Activated CD4-positive, alpha-beta T cell treated with anti-CD3 and anti-CD28 coated beads for 36 hours (primary cell): ENCODE data around the gene FOXRED2. TPM values are rescaled to one million over a fixed set of nuclear protein-coding genes. Genes with fewer than 3 reads are reported as not detected.

Experiments used
- ATAC-seq: fragments of 200-7000 bp; cut with Tn5 transposase; one replicate; pipeline ENCODE4 v1.10.0; 2021; ENCODE audit warnings: mild to moderate bottlenecking, moderate library complexity
- CTCF ChIA-PET: fragments of 350-600 bp; sonication (Branson Sonifier 250); formaldehyde crosslinking; loops from one replicate; lab custom pipeline; 2021; ENCODE audit warnings: antibody characterized with exemption; lab: Charles Lee
- POLR2A ChIA-PET: fragments of 350-600 bp; sonication (Branson Sonifier 250); formaldehyde crosslinking; loops from one replicate; lab custom pipeline; 2021; ENCODE audit warnings: antibody characterized with exemption, inconsistent platforms; lab: Charles Lee
- DNase-seq: peaks from one replicate; pipeline ENCODE4 v3.0.0-alpha.2; 2020
- H3K27ac Mint-ChIP-seq: one replicate; pipeline ENCODE4 v1.8.0; 2021; ENCODE audit warnings: mixed read lengths
- H3K27me3 Mint-ChIP-seq: one replicate; pipeline ENCODE4 v1.8.0; 2021; ENCODE audit warnings: mixed read lengths
- H3K36me3 Mint-ChIP-seq: one replicate; pipeline ENCODE4 v1.8.0; 2021; ENCODE audit warnings: low read depth, mixed read lengths
- H3K4me1 Mint-ChIP-seq: one replicate; pipeline ENCODE4 v1.8.0; 2021; ENCODE audit warnings: mixed read lengths
- H3K4me3 Mint-ChIP-seq: one replicate; pipeline ENCODE4 v1.8.0; 2021; ENCODE audit warnings: mild to moderate bottlenecking, moderate library complexity, mixed read lengths
- H3K9me3 Mint-ChIP-seq: one replicate; pipeline ENCODE4 v1.8.0; 2021; ENCODE audit warnings: low read depth, mixed read lengths
- intact Hi-C, 2 experiments: fragments of 100-400 bp; cut with DNase I in 1 of 2; cut with micrococcal nuclease in 1 of 2; formaldehyde crosslinking; loops; one replicate each; pipeline versions ENCODE4 v1.14.2 to v1.15.1; 2022 to 2024; cut with DNase I, micrococcal nuclease
- total RNA-seq, 2 experiments: library from RNA; stranded (reverse); gene quantifications; one replicate each; pipeline ENCODE4 v1.2.3, GENCODE V29; 2021

The FOXRED2 gene
- total RNA-seq, 2 experiments from 2014 or later = 15.7 to 16.6 TPM

GRCh38 chr22:36491155-36491554 is 15.7 kb downstream of the FOXRED2 start:
- POLR2A ChIA-PET = no interaction called here
- Mint-ChIP-seq H3K36me3 (peaks cover 39% of the 10 kb centered on the region), H3K9me3 (no peaks in the 10 kb centered on the region), H3K4me1 (peaks cover 6% of the 10 kb centered on the region), H3K27me3 (no peaks in the 10 kb centered on the region), H3K4me3 (no peak overlapping the region), H3K27ac (no peak overlapping the region)
- DNase-seq = no peak
- intact Hi-C loops = no loop called here
- ATAC-seq = no peak
- CTCF ChIA-PET = no interaction called here

- intact Hi-C loops = loop anchor here (1.0 to 5.0 kb wide), 2 partner anchors 186 to 290 kb away; no protein-coding TSS in a partner anchor
- ChIA-PET POLR2A (interaction anchor here (0.6 to 1.1 kb wide), 2 partner anchors 99 to 155 kb away, joined by 3 read pairs; partner anchors contain the start of gene MYH9), CTCF (interaction anchor here (0.6 to 2.4 kb wide), 26 partner anchors 8 to 349 kb away, joined by 3 to 23 read pairs (median 4); partner anchors contain the start of gene APOL1)
- Mint-ChIP-seq H3K9me3 (no peaks in the 10 kb centered on the region), H3K4me1 (peaks cover 7% of the 10 kb centered on the region), H3K27me3 (no peaks in the 10 kb centered on the region), H3K36me3 (peaks cover 27% of the 10 kb centered on the region), H3K4me3 (no peak overlapping the region), H3K27ac (no peak overlapping the region)
- no peak for ATAC-seq
- DNase-seq = peak; percentile 81
These were observed 20.0 kb downstream of the FOXRED2 start for GRCh38 chr22:36486619-36487384.

- ATAC-seq (peak; percentile 89), DNase-seq (peak; percentile 97)
- peaks cover 19% of the 10 kb centered on the region for H3K4me1 Mint-ChIP-seq
- H3K9me3 Mint-ChIP-seq = no peaks in the 10 kb centered on the region
- H3K36me3 Mint-ChIP-seq = peaks cover 18% of the 10 kb centered on the region
- POLR2A ChIA-PET = interaction anchor here (0.5 to 2.1 kb wide), 10 partner anchors 25 to 641 kb away, joined by 3 to 10 read pairs (median 4); partner anchors contain the start of genes APOL2, EIF3D and FOXRED2
- peak within 1 kb of the TSS; percentile 94 for H3K27ac Mint-ChIP-seq
- CTCF ChIA-PET = interaction anchor here (0.7 to 1.8 kb wide), 5 partner anchors 11 to 416 kb away, joined by 3 to 12 read pairs (median 3); no protein-coding TSS in a partner anchor
- intact Hi-C loops = loop anchor here (1.0 to 5.0 kb wide), 11 partner anchors 26 to 1126 kb away; partner anchors contain the start of genes EIF3D (in 2 of the 2), APOL2 (in 1 of the 2), FOXRED2 (in 1 of the 2) and GGA1 (in 1 of the 2)
- H3K4me3 Mint-ChIP-seq = peak within 1 kb of the TSS; percentile 81
- H3K27me3 Mint-ChIP-seq = no peaks in the 10 kb centered on the region
These were observed 25.3 kb downstream of the FOXRED2 start, which contains the start of gene TXN2 for GRCh38 chr22:36481393-36482168. Gene TXN2 (minus strand): TSS chr22:36481640. CDS start chr22:36480837, 803 bp downstream.

- ChIA-PET CTCF (interaction anchor here (1.0 to 1.8 kb wide), 4 partner anchors 10 to 187 kb away, joined by 3 to 12 read pairs (median 4); no protein-coding TSS in a partner anchor), POLR2A (interaction anchor here (1.2 to 2.1 kb wide), 2 partner anchors 111 to 148 kb away, joined by 3 to 7 read pairs; no protein-coding TSS in a partner anchor)
- intact Hi-C loops = loop anchor here (1.0 to 5.0 kb wide), 7 partner anchors 26 to 1126 kb away; partner anchors contain the start of genes EIF3D (in 1 of the 2) and GGA1 (in 1 of the 2)
- ATAC-seq = no peak
- H3K27me3 Mint-ChIP-seq = no peaks in the 10 kb centered on the region
- H3K4me3 Mint-ChIP-seq = peak overlapping the region; percentile 81
- no peaks in the 10 kb centered on the region for H3K9me3 Mint-ChIP-seq
- H3K36me3 Mint-ChIP-seq = peaks cover 18% of the 10 kb centered on the region
- H3K27ac Mint-ChIP-seq = peak overlapping the region; percentile 94
- no peak for DNase-seq
- H3K4me1 Mint-ChIP-seq = peaks cover 19% of the 10 kb centered on the region
These were observed 25.9 kb downstream of the FOXRED2 start for GRCh38 chr22:36480941-36481392.

- POLR2A ChIA-PET = no interaction called here
- CTCF ChIA-PET = no interaction called here
These were observed 27.9 kb downstream of the FOXRED2 start for GRCh38 chr22:36478966-36479365.

GRCh38 chr22:36475341-36475740 is 31.5 kb downstream of the FOXRED2 start:
- intact Hi-C loops = no loop called here
- no peaks in the 10 kb centered on the region for H3K27me3 Mint-ChIP-seq
- no peak for DNase-seq
- H3K36me3 Mint-ChIP-seq = peaks cover 37% of the 10 kb centered on the region
- no peaks in the 10 kb centered on the region for H3K9me3 Mint-ChIP-seq
- no peak overlapping the region for H3K27ac Mint-ChIP-seq
- ChIA-PET POLR2A (no interaction called here), CTCF (interaction anchor here (1.2 kb wide), 1 partner anchor 148 kb away, joined by 3 read pairs; no protein-coding TSS in a partner anchor)
- no peak overlapping the region for H3K4me3 Mint-ChIP-seq
- peaks cover 8% of the 10 kb centered on the region for H3K4me1 Mint-ChIP-seq
- ATAC-seq = no peak

More at GRCh38 chr22:36478966-36479365, 27.9 kb downstream of the FOXRED2 start:
- H3K4me1 Mint-ChIP-seq = peaks cover 19% of the 10 kb centered on the region
- peaks cover 31% of the 10 kb centered on the region for H3K36me3 Mint-ChIP-seq
- H3K27me3 Mint-ChIP-seq = no peaks in the 10 kb centered on the region
- intact Hi-C loops = no loop called here
- DNase-seq (no peak), ATAC-seq (no peak)
- H3K4me3 Mint-ChIP-seq = no peak overlapping the region
- no peaks in the 10 kb centered on the region for H3K9me3 Mint-ChIP-seq
- no peak overlapping the region for H3K27ac Mint-ChIP-seq

GRCh38 chr22:36472689-36473088 is 34.2 kb downstream of the FOXRED2 start:
- ATAC-seq (no peak), DNase-seq (no peak)
- ChIA-PET POLR2A (no interaction called here), CTCF (interaction anchor here (0.8 to 1.1 kb wide), 2 partner anchors 18 to 172 kb away, joined by 3 to 5 read pairs; no protein-coding TSS in a partner anchor)
- Mint-ChIP-seq H3K27ac (peak overlapping the region; percentile 3), H3K36me3 (peaks cover 35% of the 10 kb centered on the region), H3K9me3 (no peaks in the 10 kb centered on the region), H3K27me3 (no peaks in the 10 kb centered on the region), H3K4me3 (no peak overlapping the region), H3K4me1 (peaks cover 19% of the 10 kb centered on the region)
- intact Hi-C loops = no loop called here

- DNase-seq = no peak
- POLR2A ChIA-PET = interaction anchor here (0.6 kb wide), 1 partner anchor 99 kb away, joined by 3 read pairs; no protein-coding TSS in a partner anchor
- H3K9me3 Mint-ChIP-seq = no peaks in the 10 kb centered on the region
- intact Hi-C loops = loop anchor here (2.0 kb wide), 2 partner anchors 91 to 141 kb away; no protein-coding TSS in a partner anchor
- peaks cover 29% of the 10 kb centered on the region for H3K4me1 Mint-ChIP-seq
- CTCF ChIA-PET = interaction anchor here (0.8 to 5.1 kb wide), 29 partner anchors 10 to 320 kb away, joined by 3 to 71 read pairs (median 5); partner anchors contain the start of genes APOL2 and TXN2
- ATAC-seq = no peak
- peaks cover 30% of the 10 kb centered on the region for H3K36me3 Mint-ChIP-seq
- H3K27ac Mint-ChIP-seq = no peak overlapping the region
- H3K27me3 Mint-ChIP-seq = no peaks in the 10 kb centered on the region
- H3K4me3 Mint-ChIP-seq = no peak overlapping the region
These were observed 35.5 kb downstream of the FOXRED2 start for GRCh38 chr22:36471341-36471821.

GRCh38 chr22:36470994-36471331 is 35.9 kb downstream of the FOXRED2 start:
- POLR2A ChIA-PET = interaction anchor here (0.6 kb wide), 1 partner anchor 99 kb away, joined by 3 read pairs; no protein-coding TSS in a partner anchor
- H3K9me3 Mint-ChIP-seq = no peaks in the 10 kb centered on the region
- intact Hi-C loops = loop anchor here (1.0 to 2.0 kb wide), 4 partner anchors 85 to 170 kb away; no protein-coding TSS in a partner anchor
- H3K36me3 Mint-ChIP-seq = peaks cover 28% of the 10 kb centered on the region
- peaks cover 29% of the 10 kb centered on the region for H3K4me1 Mint-ChIP-seq
- CTCF ChIA-PET = interaction anchor here (0.8 to 5.1 kb wide), 32 partner anchors 11 to 319 kb away, joined by 3 to 71 read pairs (median 5); partner anchors contain the start of genes APOL2 and TXN2
- ATAC-seq = no peak
- H3K27me3 Mint-ChIP-seq = no peaks in the 10 kb centered on the region
- H3K4me3 Mint-ChIP-seq = no peak overlapping the region
- no peak for DNase-seq
- no peak overlapping the region for H3K27ac Mint-ChIP-seq
